Heart right ventricle (tissue), 16 donors: ENCODE data around the gene M1AP. TPM values are rescaled to one million over a fixed set of nuclear protein-coding genes. Genes with fewer than 3 reads are reported as not detected.

ENCODE experiments used
- ATAC-seq, 8 donors: fragments of 200-7000 bp; cut with Tn5 transposase; one replicate each; pipeline ENCODE4 v1.9.1; 2020; ENCODE audit warnings: mild to moderate bottlenecking in 8 of 8, moderate library complexity in 8 of 8, moderate number of reproducible peaks in 1 of 8
- DNase-seq, 2 donors: peaks; one replicate each; pipeline ENCODE4 v3.0.0-alpha.2; 2020
- H3K27ac ChIP-seq, 10 donors: fragments of 200-600 bp; sonication (generic) in 2 of 10; one replicate each; pipeline versions ENCODE4 v1.5.0 to v1.8.0; 2020 to 2022; ENCODE audit warnings: mild to moderate bottlenecking in 3 of 10
- H3K27me3 ChIP-seq, 7 donors: fragments of 200-600 bp; one replicate each; pipeline ENCODE4 v1.8.0; 2021 to 2022; ENCODE audit warnings: mild to moderate bottlenecking in 2 of 7
- H3K36me3 ChIP-seq, 9 donors: fragments of 200-600 bp; sonication (generic) in 1 of 9; one replicate each; pipeline versions ENCODE4 v1.5.0 to v1.8.0; 2020 to 2022; ENCODE audit warnings: mild to moderate bottlenecking in 2 of 9
- H3K4me1 ChIP-seq, 9 donors: fragments of 200-600 bp; sonication (generic) in 1 of 9; one replicate each; pipeline versions ENCODE4 v1.5.0 to v1.8.0; 2020 to 2022; ENCODE audit warnings: mild to moderate bottlenecking in 4 of 9
- H3K4me3 ChIP-seq, 10 donors: fragments of 200-600 bp; sonication (generic) in 2 of 10; one replicate each; pipeline versions ENCODE4 v1.5.0 to v1.8.0; 2020 to 2022; ENCODE audit warnings: mild to moderate bottlenecking in 7 of 10, moderate library complexity in 2 of 10
- H3K9me3 ChIP-seq, 11 donors: fragments of 200-600 bp in 10 of 11; sonication (generic) in 2 of 11; one replicate each; pipeline versions ENCODE4 v1.5.0 to v1.8.0; 2013 to 2022; ENCODE audit warnings: mild to moderate bottlenecking in 2 of 11, control low read depth in 1 of 11, moderate library complexity in 1 of 11
- CTCF ChIP-seq, 9 donors: fragments of 200-600 bp; sonication (generic) in 2 of 9; IDR thresholded peaks; one replicate each; pipeline versions ENCODE4 v1.5.0 to v1.8.0; 2021 to 2022; ENCODE audit warnings: antibody characterized with exemption in 9 of 9, mild to moderate bottlenecking in 5 of 9, moderate library complexity in 1 of 9
- WGBS, 2 donors: extraction: QIAGEN DNeasy Blood & Tissue Kit; methylation state at CpG; one replicate each; pipeline ENCODE4 v1.1.7; 2013; ENCODE audit warnings: inconsistent platforms in 1 of 2; 5-methylcytosine and 5-hydroxymethylcytosine counted together
- intact Hi-C, 10 donors: fragments of 100-400 bp; cut with DNase I; formaldehyde crosslinking; loops; one replicate each; pipeline versions ENCODE4 v1.11.1 to v1.14.2; 2022
- polyA plus RNA-seq, 2 donors: library from polyadenylated mRNA; stranded (reverse); fragments of 200-250 nt; gene quantifications; one replicate each; pipeline ENCODE4 v1.2.3, GENCODE V29; 2013
- total RNA-seq, 10 donors: library from RNA; stranded (reverse); fragmentation: NEBNext Ultra II Directional in 3 of 10; extraction: Animal tissue kit (Norgen Biotek cat#: 25700) in 3 of 10; gene quantifications; one replicate each; pipeline versions ENCODE4 v1.2.1 to v1.2.4, GENCODE V29; 2021 to 2023
- donor health status: Arrhythmogenic right ventricular cardiomyopathy.
- donor health status: ischemic (EF 13 %, LVEDD 7.1; RV severe dilation, severe dysfunction).
- donor health status: healthy with polysubstance abuse.
- donor health status: DM: no; HTN: yes; CAD: no.
- donor health status: DM: no; HTN: no; CAD: no.
- donor health status: ischemic (EF 25% LVEDD 6.9; RV normal size, moderate dysfunction).
- donor health status: ischemic (EF 25% LVEDD 5.7; RV mildly dilated, moderate dysfunction).
- donor health status: healthy.
- donor health status: DM: yes; HTN: yes; CAD: no.
- donor health status: Ischemic cardiomyopathy.
- donor health status: ischemic (EF 35%, LVEDD 5.7; RV mildly dilated, moderate dysfunction).
- donor health status: nonischemic (EF 11% LVEDD 7.7; RV severe dilation, severe dysfunction).
- donor health status: DM: yes; HTN: yes; CAD: no.
- donor health status: PGD.
- donor health status: ischemic (EF 29% LVEDD 5.4; RV normal size, mild dysfunction).
- donor health status: nonischemic (EF 23%, LVEDD 6.1; RV moderate dilation, normal function).

Gene M1AP
- total and polyA plus RNA-seq, 12 donors = 0.03 to 0.44 (median 0.18) TPM; not detected in 7

GRCh38 chr2:74531666-74532065, 116.5 kb downstream of the M1AP start:
- peak overlapping the region in 3 of 10 donors; percentile 2 to 92 (median 91) for H3K27ac ChIP-seq
- H3K4me3 ChIP-seq = no peak overlapping the region
- DNase-seq (no peak), ATAC-seq (no peak)
- peaks cover 12 to 35% (median 31%) of the 10 kb centered on the region in 9 donors for H3K4me1 ChIP-seq
- no peak for TF ChIP-seq CTCF (IDR thresholded peaks at IDR 0.05)
- peaks cover 0 to 62% (median 27%) of the 10 kb centered on the region in 9 donors for H3K36me3 ChIP-seq
- no peaks in the 10 kb centered on the region for H3K27me3 ChIP-seq
- intact Hi-C loops = loop anchor here in 3 of 10 donors (2.0 to 5.0 kb wide), 3 partner anchors 21 to 56 kb away; partner anchors contain the start of genes CCDC142 (in 1 of the 3), LOXL3 (in 1 of the 3) and TTC31 (in 1 of the 3)
- WGBS, 2 donors = 77 to 81% methylated on average over 7 of the region's 7 CpGs
- H3K9me3 ChIP-seq = no peaks in the 10 kb centered on the region

- Histone ChIP-seq H3K9me3 (no peaks in the 10 kb centered on the region), H3K4me1 (peaks cover 12 to 35% (median 31%) of the 10 kb centered on the region in 9 donors), H3K27ac (peak overlapping the region; percentile 25 to 95 (median 91)), H3K36me3 (peaks cover 0 to 72% (median 34%) of the 10 kb centered on the region in 9 donors), H3K4me3 (peak overlapping the region; percentile 63 to 97 (median 86)), H3K27me3 (no peaks in the 10 kb centered on the region)
- peak in 1 of 2 donors; percentile 41 for DNase-seq
- TF ChIP-seq CTCF (IDR thresholded peaks at IDR 0.05) = no peak
- peak; percentile 4 to 50 (median 16) for ATAC-seq
- intact Hi-C loops = loop anchor here in 3 of 10 donors (2.0 to 5.0 kb wide), 3 partner anchors 22 to 57 kb away; partner anchors contain the start of genes CCDC142 (in 1 of the 3), LOXL3 (in 1 of the 3) and TTC31 (in 1 of the 3)
- 3 to 4% methylated on average over 54 of the region's 54 CpGs for WGBS, 2 donors
Measured at GRCh38 chr2:74530239-74531187, 117.6 kb downstream of the M1AP start.

- Histone ChIP-seq H3K27ac (peak within 1 kb of the TSS; percentile 72 to 95 (median 91)), H3K4me1 (peaks cover 12 to 35% (median 31%) of the 10 kb centered on the region in 9 donors), H3K27me3 (no peaks in the 10 kb centered on the region), H3K4me3 (peak within 1 kb of the TSS; percentile 63 to 97 (median 88)), H3K9me3 (no peaks in the 10 kb centered on the region), H3K36me3 (peaks cover 0 to 66% (median 34%) of the 10 kb centered on the region in 9 donors)
- 0% methylated on average over 87 of the region's 87 CpGs for WGBS, 2 donors
- ATAC-seq = peak; percentile 94 to 98 (median 96)
- DNase-seq = peak; percentile 98
- intact Hi-C loops = loop anchor here in 7 of 10 donors (1.0 to 5.0 kb wide), 7 partner anchors 22 to 58 kb away; partner anchors contain the start of genes TTC31 (in 5 of the 7), CCDC142 (in 2 of the 7), PCGF1 (in 2 of the 7) and DOK1 (in 1 of the 7)
- no peak for TF ChIP-seq CTCF (IDR thresholded peaks at IDR 0.05)
Measured at GRCh38 chr2:74529357-74530238, 118.5 kb downstream of the M1AP start, which contains the start of the genes AUP1 and HTRA2. Gene AUP1 (minus strand): TSS chr2:74529706. CDS start chr2:74529629, 77 bp downstream. Gene HTRA2 (plus strand): TSS chr2:74529933. CDS start chr2:74530007, 74 bp downstream.
